ENCODE measurements around the gene HS6ST1.

HS6ST1 gene

DNA sequence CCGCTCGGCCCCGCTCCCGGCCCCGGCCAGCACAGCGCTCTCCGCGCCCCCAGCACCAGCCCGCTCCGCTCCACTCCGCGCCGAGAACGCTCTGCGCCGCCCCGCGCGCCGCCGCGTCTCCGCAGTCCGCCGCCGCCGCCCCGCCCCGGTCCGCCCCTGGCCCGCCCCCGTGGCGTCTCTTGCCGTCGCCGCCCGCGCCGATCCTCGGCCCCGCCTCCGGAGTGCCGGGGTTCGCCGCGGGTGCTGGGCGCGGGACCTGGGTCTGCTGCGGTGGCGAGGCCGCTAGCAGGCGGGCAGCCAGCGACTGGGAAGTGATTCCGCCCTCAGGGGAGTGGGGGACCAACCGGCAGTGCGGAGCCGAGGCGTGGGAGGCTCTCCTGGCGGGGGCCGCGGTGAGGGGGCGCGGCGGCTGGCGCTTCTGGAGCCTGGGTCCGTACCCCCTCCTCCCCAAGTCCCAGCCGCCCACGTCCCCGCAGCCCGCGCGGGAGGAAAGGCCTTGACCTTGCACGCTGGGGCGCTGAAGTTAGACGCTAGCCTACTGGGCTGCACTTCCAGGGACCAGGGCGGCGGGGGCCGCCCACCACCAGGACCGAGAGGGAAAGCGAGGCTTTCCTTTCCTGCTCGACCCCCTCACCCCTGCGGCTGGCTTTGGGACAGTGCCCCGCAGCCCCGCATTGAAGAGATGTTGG lies at the start of gene HS6ST1:
Gene HS6ST1 (minus strand): TSS at position 93 of the 689 bp plus-strand sequence. CDS start 305 bp downstream, outside the sequence.
- peak; percentile 68 to 73 for DNase-seq

DNA sequence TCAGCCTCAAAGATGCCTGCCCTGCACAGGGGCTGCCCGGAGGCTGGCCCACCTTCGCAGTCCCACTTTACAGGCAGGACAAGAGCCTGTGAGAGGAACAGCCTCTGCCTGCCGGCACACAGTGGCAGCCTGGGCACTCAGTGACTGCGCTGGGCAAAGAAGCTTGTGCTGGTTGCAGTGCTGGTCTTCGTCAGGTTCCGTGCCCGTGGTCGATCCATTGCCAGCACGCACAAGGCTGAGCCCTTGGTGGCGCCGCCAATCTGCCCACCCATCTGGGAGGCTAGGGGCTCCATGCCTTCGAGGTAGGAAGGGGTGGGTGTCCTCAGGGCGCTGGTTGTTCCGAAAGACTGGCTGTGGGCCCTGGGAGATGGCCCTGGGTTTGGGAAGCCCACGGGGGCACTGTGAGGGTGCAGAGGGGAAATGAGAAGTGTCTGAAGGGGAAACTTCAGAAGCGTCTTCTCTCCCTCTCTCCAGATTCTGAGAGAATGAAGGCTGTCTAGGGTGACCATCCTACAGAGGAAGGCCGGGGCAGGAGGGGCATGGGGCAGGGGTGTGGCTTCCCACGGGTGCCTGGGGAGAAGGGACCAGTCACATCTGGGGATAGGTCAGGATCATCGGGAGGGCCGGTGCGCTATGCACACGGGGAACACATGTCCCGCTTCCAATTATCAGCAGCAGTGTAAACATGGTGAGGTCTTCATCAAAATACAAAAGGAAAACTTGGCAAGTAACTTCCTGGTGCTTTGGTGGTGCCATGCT lies 49.1 kb upstream of the HS6ST1 start:
- DNase-seq = no peak

DNA sequence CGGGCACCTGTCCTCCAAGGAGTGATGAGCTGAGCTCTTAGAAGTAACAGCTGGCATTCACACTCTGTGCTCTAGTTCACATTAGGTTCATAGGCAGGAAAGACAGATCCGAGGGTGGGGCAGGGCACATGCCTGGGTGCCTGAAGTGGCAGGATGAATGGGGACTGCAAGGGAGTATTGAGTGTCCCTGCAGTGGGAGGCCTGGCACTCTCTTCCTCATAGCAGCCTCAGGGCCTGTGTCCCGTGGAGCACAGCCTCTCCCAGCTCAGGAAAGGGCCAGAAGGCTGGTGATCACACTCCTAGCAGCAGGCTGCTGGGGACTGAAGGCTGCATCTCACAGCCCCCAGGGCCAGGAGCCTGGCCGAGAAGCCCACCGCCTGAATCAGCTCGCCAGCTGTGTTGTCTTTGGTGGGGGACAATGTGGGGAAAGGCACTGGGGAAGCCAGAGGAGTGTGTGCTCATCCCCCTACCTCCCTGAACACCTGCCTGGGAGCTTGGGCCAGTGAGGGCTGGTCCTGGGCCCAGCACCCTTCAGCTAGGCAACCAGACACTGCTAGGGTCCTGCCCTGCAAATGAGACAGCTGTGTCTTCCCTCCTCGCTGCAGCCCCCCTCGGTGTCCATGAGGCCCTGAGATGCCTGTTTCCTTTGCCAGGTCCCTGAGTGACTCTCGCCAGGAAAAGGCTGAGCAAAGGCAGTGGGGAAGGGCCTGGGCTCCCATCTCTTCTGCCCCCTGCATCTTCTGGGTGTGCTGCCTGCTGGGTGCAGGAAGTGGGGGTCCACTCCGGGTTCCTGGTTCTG lies 48.2 kb upstream of the HS6ST1 start:
- no peak for DNase-seq

DNA sequence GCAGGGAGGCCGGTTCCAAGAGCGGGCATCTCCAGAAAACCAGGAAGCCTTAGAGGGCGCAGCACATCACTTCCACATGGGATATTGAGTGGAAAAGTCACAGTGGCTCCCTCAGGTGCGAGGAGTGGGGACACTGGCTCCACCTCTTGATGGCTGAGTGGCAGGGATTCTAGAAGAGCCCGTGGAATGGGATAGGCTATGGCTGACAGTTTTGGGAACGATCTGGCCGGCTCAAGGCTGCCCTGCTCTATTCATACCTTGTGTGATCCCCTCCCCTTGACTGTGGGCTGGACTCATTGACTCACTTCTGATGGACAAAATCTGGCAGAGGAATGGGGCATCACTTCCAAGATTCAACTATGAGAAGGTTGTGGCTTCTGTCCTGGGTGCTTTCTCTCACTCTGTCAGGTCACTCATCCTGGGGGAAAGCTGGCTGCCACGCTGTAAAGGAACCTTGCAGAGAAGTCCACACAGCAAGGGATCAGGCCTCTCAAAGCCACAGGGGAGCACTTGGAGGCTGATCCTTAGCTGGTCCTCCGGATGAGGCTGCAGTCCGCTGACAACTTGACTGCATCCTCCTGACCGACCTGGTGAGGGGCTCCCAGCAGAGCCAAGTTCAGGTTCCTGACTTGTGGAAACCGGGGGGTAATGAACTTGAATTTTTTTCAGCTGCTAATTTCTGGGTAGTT lies 46.7 kb upstream of the HS6ST1 start:
- no peak for DNase-seq

- DNase-seq = no peak
Observed at GRCh38 chr2:128364441-128364911, 45.8 kb upstream of the HS6ST1 start.

GRCh38 chr2:128363934-128364361 lies 45.3 kb upstream of the HS6ST1 start:
- DNase-seq = no peak

DNA sequence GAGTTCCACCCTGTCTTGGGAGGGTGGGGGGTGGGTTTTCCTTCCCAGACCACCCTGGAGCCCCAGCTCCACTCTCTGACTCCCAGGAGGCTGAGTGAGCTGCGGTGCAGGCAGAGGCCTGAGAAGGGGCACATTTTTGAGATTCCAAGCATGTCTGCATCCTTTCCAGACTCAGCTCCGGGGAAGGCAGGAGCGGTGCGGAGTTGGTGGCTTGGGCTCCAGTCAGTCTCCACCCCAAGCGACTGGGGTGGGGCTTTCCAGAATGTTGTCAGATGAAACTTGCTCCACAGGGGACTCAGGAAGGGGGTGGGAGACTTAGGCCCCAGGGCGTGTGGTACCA lies 44.2 kb upstream of the HS6ST1 start:
- DNase-seq = no peak

DNA sequence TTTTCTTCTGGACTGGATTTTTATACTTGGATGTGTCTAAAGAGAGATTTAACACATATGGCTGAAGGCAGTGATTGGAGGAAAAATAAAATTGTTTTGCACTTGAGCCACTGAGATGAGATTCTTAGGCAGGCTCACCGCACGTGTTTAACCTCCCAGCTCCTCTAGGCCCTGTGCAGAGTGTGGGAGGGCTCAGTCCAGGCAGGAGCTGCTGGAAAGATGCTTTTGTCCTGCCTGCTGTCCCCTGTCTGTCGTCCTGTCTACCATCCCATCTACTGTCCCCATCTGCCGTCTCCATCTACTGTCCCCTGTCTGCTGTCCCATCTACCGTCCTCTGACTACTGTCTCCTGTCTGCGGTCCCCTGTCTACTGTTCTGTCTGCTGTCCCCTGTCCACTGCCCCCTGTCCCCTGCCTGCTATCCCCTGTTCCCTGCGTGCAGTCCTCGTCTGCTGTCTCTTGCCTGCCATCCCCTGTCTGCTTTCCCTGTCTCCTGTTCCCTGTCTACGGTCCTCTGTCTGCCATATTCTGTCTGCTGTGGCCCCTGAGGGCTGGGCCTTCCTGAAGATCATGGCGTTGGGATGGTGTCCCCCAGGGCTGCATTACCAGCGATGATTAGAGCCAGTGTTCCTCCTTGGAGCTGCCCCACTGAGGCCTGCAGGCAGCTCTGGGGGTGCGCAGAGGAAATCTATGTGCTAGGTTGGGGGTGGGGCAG lies 43.7 kb upstream of the HS6ST1 start:
- no peak for DNase-seq

DNA sequence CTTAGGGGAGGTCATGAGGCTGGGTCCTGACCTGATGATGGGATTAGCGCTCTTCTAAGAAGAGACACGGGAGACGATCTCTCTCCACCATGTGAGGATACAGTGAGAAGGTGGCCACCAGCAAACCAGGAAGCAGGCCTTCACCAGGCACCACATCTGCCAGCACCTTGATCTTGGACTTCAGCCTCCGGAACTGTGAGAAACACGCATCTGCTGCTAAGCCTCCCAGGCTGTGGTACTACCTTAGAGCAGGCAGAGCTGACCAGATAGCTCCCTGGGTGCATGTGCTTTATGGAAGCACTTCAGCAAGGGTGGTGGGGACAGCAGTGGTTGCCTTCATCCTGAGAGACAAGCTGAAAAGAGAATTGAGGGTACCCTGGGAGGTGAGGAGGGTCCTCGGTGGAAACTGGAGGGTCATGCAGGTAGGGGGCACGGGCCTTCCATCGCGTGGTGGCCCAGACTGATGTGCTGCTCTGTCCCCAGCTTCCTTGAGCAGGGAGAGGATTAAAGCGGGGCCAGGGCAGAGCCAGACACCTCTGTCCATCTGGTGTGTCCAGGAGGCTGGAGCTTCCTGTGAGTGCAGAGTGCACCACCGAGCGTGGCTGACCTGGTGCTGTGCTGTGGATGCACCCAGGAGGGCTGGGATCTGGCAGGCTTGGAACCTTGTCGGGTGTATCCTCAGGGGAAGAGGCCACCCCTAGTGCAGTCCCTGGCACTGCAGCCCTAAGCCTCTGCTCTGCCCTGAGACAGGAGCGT lies 42.9 kb upstream of the HS6ST1 start:
- no peak for DNase-seq

- DNase-seq = no peak
Observed at GRCh38 chr2:128360711-128361110, 42.0 kb upstream of the HS6ST1 start.

- no peak for DNase-seq
Observed at GRCh38 chr2:128359841-128360240, 41.2 kb upstream of the HS6ST1 start.

DNA sequence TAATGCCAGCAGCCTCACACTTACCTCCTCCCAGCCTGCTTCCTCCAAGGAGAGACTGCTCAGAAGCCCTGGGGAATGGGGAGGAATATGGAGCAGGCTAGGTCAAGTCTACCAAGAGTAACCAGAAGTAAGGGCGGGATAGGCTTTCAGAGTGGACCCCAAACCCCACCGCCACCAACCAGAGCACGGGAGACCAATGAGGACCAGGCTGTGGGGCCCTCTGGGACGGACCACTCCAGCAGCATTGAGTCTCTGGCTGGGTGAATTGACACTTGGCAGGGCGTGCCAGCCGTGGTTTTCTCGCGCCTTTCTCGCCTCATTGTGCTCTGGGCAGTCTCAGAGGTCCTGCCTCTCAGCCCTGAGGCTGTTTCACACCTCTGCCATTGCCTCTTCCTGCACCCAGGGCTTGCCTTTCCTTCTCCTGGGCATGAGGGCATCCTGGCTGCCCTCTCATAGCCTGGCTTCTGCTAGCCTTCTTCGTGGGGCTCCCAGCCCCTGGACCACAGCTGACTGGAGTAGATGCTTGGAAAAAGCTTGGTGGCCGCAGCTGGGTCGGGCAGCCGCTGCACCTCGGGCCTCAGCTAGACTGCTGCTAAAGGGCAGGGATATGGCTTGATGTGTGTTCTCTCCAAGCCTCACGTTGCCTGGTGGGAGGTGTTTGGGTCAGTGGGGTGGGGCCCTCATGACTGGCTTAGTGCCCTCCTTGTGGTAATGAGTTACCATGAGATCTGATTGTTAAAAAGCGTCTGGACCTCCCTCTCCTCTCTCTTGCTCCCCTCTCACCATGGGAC lies 40.5 kb upstream of the HS6ST1 start:
- no peak for DNase-seq

DNA sequence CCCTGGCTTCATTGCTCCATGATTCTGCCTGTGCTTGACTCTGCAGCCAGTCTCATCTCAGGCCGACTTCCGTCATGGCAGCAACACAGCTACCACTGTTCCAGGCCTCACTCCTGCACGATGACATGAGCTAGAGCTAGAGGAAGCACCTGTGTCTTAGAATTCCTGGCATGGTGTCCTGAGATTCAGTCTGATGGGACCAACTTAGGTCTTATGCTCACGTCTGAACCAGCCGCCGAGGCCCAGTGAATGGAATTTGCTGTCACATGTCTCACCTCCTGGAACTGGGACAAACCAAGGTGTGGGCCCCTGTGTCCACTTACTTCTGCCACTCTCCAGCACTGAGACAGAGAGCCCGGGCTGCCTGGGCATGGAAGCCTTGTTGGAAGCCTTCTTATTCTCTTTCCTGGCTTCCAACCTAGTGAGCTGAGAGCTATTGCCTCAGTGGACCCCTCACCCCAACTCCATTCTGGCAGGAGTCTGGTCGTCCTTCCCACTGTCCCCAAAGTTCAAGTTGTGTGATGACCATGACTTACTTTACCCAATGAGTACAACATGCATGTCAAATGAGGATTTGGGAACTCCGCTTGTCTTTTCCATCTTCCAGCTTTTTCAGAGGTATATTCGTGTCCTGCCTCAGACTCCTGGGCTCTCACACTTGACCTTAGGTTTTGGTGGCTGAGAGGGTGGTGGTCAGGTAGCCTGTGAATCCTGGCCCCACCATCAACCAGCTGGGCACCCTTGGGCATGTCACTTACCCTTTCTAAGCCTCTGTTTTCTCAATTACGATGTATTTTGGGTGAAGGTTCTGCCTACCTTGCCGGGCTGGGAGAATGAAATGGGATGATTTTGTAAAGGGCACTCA lies 39.1 kb upstream of the HS6ST1 start:
- no peak for DNase-seq

DNA sequence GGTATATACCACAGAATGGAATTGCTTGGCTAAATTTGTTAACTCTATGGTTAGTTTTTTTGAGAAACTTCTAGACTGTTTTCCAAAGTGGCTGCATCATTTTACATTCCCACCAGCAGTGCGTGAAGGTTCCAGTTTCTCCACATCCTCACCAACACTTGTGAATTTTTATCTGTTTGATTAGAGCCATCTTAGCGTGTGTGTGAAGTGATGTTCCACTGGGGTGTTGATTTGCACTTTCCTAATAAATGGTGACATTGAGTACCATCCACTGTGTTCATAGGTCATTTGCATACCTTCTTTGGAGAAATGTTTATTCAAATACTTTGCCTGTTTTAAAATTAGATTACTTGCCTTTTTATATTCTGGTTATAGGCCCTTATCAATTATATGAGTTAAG lies 37.5 kb upstream of the HS6ST1 start:
- no peak for DNase-seq

GRCh38 chr2:128354726-128355470 lies 36.2 kb upstream of the HS6ST1 start:
- DNase-seq = no peak

GRCh38 chr2:128354161-128354560 lies 35.5 kb upstream of the HS6ST1 start:
- no peak for DNase-seq

GRCh38 chr2:128350736-128351135 lies 32.1 kb upstream of the HS6ST1 start:
- DNase-seq = no peak

DNA sequence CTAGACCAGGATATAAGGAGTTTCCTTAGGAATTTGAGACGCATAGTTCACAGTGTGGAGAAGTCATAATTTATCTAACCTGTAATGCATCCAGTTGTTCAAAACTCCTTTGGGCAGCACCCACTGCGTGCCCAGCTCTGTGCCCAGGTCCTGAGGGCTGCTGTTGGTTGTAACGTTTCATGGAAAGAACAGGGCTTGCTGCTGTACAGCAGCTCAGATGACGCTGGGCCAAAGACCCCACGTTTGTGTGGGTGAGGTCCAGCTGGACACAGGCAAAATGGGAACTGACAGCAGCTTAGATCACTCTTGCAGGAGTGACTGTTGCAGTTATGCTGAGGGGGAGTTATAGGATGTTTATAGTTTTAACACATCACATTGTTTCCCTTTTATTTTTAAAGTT lies 30.0 kb upstream of the HS6ST1 start:
- no peak for DNase-seq

All from Kasumi-1 (cell line).